Measurements from ENCODE around the gene TOM1L2.
"Not testable (repeated sequence)": the region's sequence is repeated elsewhere in the genome, so short reads cannot be mapped to it uniquely, and the experiment has no call there.

Gene TOM1L2

DNA sequence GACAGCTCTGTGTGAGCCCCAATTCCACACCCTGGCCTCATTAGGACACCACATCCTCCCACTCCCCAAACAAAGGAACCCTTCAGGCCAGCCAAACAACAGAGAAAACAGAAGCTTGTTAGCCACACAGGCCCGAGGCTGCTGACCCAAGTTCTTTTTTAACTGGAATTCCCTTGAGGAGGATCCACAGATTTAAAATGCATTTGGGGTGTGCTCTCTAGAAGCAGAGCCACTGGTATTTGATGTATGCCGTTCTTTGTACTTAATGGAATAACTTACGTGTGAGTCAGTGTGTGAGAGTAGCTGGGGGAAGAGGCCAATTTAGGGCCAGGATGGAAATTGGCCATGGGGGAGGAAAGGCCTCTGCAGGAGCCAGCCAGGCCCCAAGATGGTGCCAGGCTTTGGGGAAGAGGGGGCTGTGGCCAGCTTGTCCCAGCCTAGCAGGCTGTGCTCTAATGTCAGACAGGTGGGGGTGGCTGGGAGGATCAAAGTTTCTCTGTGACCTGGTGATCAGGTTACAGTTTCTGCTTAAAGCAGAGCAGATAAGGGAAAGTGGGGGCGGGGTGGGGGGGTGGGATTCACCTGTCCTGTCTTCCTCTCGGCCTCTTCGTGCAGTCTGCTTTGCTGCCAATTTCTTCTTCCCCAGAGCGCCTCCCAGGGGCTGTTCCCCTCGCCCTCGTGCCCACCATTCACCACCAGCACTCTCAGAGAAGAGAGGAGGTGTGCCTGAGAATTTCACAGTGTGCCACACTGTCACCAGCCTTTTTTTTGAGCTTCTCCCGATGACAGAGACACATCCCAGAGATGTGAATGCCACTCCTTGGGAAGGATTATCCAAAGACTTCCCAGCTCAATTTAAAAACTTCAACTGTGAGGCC is 50.8 kb downstream of the TOM1L2 start:
- Mint-ChIP-seq H3K36me3 (no peaks in the 10 kb centered on the region), H3K27me3 (no peaks in the 10 kb centered on the region), H3K4me1 (ENCODE audit: low read depth) (peaks cover 14% of the 10 kb centered on the region), H3K27ac (no peak overlapping the region), H3K9me3 (ENCODE audit: low read depth) (no peaks in the 10 kb centered on the region), H3K4me3 (no peak overlapping the region)

DNA sequence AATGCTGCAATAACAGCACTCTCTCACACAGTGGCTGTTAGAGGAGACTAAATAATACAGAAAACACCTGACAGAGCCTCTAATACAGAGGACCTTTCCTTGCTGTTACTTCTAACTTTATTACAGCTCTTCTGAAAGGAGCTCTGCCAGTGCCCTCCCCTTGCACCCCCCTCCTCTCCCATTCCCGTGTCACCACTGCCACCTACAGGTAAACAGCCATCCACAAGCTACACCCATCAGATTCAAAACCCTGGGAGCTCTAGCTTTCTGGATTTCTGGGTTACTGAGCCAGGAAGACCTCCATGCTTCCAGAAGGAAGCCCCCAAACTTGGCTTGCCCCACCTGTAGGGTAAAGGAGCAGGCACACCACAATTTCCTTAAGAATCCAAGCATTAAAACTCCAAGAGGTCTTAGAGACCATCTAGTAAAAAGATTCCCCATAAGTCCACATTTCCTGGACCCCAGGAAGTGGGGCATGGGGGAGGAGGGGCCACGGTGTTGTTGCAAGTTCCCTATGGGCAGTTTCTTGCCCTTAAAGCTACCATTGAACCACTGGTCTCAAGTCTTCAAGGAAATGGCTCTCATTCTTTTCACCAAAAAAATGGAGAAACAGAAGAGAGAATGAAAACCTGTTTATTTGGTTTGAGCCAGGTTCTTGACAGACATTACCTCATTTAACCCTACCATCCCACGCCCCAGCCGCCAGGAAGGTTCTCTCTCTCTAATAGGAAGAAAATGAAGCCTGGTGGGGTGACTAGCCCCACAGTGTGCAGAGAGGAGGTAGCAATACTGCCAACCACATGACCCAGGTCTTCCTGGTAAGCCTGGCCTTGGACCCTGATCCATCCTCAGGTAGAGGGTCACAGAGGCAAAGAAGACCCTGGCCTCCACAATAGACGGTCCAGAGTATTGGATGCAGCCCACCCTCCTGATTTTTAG is 52.8 kb downstream of the TOM1L2 start:
- Mint-ChIP-seq H3K36me3 (no peaks in the 10 kb centered on the region), H3K4me3 (no peak overlapping the region), H3K27me3 (no peaks in the 10 kb centered on the region), H3K4me1 (ENCODE audit: low read depth) (peaks cover 15% of the 10 kb centered on the region), H3K27ac (no peak overlapping the region), H3K9me3 (ENCODE audit: low read depth) (no peaks in the 10 kb centered on the region)

DNA sequence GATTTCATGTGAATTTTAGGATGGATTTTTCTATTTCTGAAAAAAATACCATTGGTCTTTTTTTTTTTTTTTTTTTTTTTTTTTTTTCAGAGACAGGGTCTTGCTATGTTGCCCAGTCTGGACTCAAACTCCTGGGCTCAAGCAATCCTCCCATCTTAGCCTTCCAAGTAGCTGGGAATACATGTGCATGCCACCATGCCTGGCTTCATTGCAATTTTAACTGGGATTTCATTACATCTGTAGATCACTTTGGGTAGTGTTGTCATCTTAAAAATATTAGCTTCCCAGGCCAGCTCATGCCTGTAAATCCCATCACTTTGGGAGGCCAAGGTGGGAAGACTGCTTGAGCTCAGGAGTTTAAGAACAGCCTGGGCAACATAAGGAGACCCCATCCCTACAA is 54.8 kb downstream of the TOM1L2 start:
- no peaks in the 10 kb centered on the region for H3K9me3 Mint-ChIP-seq (ENCODE audit: low read depth)
- H3K27ac Mint-ChIP-seq = no peak overlapping the region
- no peaks in the 10 kb centered on the region for H3K27me3 Mint-ChIP-seq
- peaks cover 20% of the 10 kb centered on the region for H3K4me1 Mint-ChIP-seq (ENCODE audit: low read depth)
- no peaks in the 10 kb centered on the region for H3K36me3 Mint-ChIP-seq
- H3K4me3 Mint-ChIP-seq = no peak overlapping the region

DNA sequence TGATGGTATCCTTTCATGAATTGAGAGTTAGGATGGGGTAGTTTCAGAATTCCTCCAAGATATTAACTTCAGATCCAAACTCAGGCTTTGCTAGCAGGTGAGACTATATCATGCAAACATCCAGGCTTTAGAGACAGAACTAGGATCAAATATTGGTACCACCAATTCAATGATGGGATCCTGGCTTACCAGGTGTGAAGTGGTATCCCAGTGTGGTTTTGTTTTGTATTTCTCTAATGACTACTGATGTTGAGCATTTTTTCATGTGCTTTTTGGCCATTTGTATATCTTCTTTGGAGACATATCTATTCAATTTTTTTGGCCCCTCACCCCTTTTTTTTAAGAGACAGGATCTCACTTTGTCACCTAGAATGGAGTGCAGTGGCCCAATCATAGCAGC is 57.0 kb downstream of the TOM1L2 start:
- Mint-ChIP-seq H3K4me1 (ENCODE audit: low read depth) (peaks cover 16% of the 10 kb centered on the region), H3K27me3 (no peaks in the 10 kb centered on the region), H3K27ac (no peak overlapping the region), H3K9me3 (ENCODE audit: low read depth) (no peaks in the 10 kb centered on the region), H3K4me3 (no peak overlapping the region), H3K36me3 (no peaks in the 10 kb centered on the region)

DNA sequence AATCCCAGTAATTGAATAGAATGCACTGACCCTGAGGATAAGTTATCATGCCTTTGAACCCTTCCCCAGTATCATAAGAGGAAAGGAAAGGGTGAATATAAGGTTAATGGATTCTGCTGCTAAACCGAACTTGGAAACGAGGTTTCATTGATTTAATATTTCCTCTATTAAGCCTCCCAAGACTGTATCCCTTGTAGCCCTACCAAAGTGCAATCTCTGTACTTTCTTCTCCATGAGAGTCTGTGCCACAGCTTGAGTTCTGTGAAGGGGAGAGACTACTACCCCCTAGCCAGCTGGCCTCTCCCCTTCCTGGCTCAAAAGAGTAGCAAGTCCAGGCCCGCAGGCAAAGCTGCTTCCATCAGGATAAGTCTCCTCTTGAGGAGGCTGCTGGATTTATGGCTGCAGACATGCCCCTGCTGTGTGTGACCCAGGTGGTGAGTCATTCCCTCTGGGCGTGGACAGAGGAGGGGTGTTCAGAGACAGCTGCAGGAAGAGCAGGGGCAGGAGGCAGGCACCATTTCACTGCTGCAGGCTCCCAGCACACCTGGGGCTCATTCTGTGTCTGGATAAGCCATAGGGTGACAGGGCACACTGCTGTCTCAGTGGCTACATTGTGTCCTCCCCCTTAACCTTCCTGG is 58.4 kb downstream of the TOM1L2 start:
- Mint-ChIP-seq H3K4me1 (ENCODE audit: low read depth) (peaks cover 13% of the 10 kb centered on the region), H3K36me3 (no peaks in the 10 kb centered on the region)

DNA sequence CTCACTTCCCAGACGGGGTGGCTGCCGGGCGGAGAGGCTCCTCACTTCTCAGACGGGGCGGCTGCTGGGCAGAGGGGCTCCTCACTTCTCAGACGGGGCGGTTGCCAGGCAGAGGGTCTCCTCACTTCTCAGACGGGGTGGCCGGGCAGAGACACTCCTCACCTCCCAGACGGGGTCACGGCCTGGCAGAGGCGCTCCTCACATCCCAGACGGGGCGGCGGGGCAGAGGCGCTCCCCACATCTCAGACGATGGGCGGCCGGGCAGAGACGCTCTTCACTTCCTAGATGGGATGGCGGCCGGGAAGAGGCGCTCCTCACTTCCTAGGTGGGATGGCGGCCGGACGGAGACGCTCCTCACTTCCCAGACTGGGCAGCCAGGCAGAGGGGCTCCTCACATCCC is 59.9 kb downstream of the TOM1L2 start:
- H3K27me3 Mint-ChIP-seq, H3K27ac Mint-ChIP-seq, H3K36me3 Mint-ChIP-seq: not testable (repeated sequence)

More for the DNA sequence above, 58.4 kb downstream of the TOM1L2 start:
- Mint-ChIP-seq H3K4me3 (no peak overlapping the region), H3K9me3 (ENCODE audit: low read depth) (no peaks in the 10 kb centered on the region), H3K27me3 (no peaks in the 10 kb centered on the region), H3K27ac (peak overlapping the region; percentile 3)

DNA sequence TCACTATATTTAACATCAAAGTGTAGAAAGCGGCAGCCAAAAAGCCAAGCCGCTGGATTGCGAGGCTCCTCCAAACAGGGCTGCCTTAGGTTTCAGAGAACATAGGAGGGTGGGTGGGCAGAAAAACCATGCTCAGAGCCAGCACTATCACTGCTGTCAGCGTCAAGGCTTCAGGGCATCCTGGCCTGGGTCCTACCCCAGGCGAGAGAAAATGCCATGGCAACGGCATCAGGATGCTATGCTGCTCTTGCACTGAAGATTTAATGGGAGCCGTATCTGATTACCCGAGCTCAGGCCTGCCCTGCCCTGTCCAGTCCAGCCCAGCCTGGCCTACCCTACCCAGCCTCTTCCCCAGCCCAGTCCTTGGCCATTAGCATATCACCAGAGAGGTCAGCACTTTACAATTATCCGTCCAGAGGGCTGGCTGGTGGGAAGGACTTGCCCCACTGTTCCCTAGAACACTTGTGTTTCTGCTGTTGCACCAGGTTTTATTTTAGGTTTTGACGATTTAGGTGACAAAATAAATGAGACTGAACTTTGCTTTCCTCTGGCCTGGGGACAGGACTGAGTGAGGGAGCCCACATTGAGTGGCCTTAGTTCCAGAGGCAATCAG is 61.1 kb downstream of the TOM1L2 start:
- H3K27ac Mint-ChIP-seq = no peak overlapping the region
- H3K4me1 Mint-ChIP-seq (ENCODE audit: low read depth) = peaks cover 11% of the 10 kb centered on the region
- no peaks in the 10 kb centered on the region for H3K27me3 Mint-ChIP-seq

More for the DNA sequence above, 59.9 kb downstream of the TOM1L2 start:
- H3K4me1 Mint-ChIP-seq (ENCODE audit: low read depth) = peaks cover 13% of the 10 kb centered on the region
- not testable (repeated sequence) for H3K4me3 Mint-ChIP-seq; H3K9me3 Mint-ChIP-seq (ENCODE audit: low read depth)

DNA sequence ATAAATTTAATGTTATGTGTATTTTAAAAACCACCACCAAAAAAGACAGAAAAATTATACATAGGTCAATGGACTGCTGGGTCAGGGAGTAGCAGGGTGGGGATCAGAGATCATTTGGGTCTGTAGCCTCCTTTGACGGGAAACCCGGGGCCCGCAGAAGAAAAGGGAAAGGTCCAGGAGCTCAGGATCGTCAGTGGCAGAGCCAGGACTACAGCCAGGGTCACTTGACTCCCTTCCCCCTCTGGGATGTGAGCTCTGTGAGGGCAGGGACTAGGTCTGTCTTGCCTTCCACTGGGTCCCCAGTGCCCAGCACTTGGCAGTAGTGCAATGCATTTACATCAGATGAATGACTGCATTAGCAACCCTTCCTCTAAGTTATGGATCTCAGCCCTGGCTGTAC is 62.1 kb downstream of the TOM1L2 start:
- Mint-ChIP-seq H3K36me3 (peaks cover 10% of the 10 kb centered on the region), H3K27ac (no peak overlapping the region), H3K4me3 (no peak overlapping the region), H3K4me1 (ENCODE audit: low read depth) (peaks cover 11% of the 10 kb centered on the region), H3K9me3 (ENCODE audit: low read depth) (no peaks in the 10 kb centered on the region), H3K27me3 (no peaks in the 10 kb centered on the region)

More for the DNA sequence above, 61.1 kb downstream of the TOM1L2 start:
- Mint-ChIP-seq H3K36me3 (peaks cover 6% of the 10 kb centered on the region), H3K9me3 (ENCODE audit: low read depth) (no peaks in the 10 kb centered on the region), H3K4me3 (no peak overlapping the region)

DNA sequence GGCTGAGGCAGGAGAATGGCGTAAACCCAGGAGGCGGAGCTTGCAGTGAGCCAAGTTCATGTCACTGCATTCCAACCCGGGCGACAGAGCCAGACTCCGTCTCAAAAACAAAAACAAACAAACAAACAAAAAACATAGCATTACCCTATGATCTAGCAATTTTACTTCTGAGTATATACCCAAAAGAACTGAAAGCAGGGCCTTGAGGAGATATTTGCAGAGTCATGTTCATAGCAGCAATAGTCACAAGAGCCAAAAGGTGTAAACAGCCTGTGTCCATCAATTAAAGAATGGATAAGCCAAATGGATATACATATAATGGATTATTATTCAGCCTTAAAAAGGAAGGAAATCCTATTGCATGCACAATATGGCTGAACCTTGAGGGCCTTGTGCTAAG is 63.1 kb downstream of the TOM1L2 start:
- Mint-ChIP-seq H3K4me3 (no peak overlapping the region), H3K9me3 (ENCODE audit: low read depth) (no peaks in the 10 kb centered on the region), H3K36me3 (peaks cover 10% of the 10 kb centered on the region), H3K27me3 (no peaks in the 10 kb centered on the region), H3K4me1 (ENCODE audit: low read depth) (peaks cover 6% of the 10 kb centered on the region), H3K27ac (no peak overlapping the region)

DNA sequence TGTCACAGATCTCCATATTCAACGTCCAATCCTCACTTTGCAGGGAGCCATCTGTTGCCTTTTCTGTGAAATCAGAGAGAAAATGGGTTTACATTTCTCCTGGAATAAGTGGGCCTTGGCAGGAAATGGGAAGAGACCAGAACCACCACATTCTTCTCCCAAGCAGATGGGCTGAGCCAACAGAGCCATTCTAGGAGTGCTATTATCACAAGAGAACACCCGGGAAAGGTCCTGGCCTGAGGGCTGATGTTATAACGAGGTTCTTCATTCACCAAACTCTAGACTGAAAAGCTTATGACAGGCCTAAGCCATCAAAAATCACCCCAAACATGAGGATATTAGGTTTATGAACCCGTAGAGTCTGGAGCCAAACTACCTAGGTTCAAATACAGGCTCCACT is 64.7 kb downstream of the TOM1L2 start:
- Mint-ChIP-seq H3K4me1 (ENCODE audit: low read depth) (peaks cover 2% of the 10 kb centered on the region), H3K36me3 (peaks cover 10% of the 10 kb centered on the region), H3K9me3 (ENCODE audit: low read depth) (no peaks in the 10 kb centered on the region), H3K27me3 (no peaks in the 10 kb centered on the region), H3K4me3 (no peak overlapping the region), H3K27ac (no peak overlapping the region)

DNA sequence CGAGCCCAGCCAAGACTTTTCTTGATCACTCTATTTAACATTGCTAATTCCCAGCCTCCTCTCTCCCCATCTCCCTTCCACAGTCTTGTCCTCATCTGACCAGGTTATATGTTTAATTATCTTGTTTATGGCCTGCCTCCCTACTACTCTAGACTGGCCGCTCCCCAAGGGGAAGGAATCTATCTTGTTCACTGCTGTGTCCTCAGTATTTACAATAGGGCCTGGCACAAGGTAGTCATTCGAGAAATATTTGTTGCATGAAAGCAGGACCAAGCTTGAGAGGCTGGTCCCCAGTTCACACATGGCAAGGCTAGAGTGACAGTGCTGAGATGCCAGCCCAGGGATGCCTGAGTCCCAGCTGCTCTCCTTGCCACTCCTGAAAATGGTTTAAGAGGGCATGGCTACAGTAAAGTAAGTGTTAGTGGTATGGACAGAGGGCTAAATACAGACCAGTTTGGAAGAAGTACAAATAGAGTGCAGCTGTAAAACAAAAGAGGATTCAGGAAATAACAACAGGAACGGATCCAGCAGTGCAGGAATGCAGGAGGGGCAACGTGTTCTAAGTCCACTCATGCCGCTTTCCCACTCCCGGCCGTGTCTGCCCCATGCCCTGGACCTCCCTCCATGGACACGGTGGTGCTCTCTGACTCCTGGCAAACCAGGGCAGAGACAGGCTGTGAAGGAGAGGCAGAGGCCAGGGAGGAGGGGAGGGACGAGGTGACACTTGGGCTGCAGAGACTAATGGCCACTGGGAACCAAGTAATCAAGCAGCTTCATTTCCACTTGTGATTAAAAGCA is 65.6 kb downstream of the TOM1L2 start:
- Mint-ChIP-seq H3K36me3 (peaks cover 10% of the 10 kb centered on the region), H3K4me3 (no peak overlapping the region), H3K4me1 (ENCODE audit: low read depth) (peaks cover 2% of the 10 kb centered on the region), H3K27me3 (no peaks in the 10 kb centered on the region), H3K27ac (no peak overlapping the region), H3K9me3 (ENCODE audit: low read depth) (no peaks in the 10 kb centered on the region)

DNA sequence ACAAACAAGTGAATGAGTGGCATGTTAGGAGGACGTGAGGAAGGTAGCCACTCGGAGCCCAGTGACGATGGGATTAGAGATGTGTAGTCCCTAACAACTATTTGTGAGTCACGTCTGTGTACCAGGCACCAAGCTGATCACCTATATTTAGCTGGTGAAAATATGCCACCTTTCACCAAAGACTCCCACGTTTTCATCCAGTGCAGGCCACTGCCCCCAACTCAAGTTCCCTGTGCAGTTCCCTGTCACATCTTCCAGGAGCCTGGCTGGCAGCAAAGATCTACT is 67.2 kb downstream of the TOM1L2 start:
- Mint-ChIP-seq H3K9me3 (ENCODE audit: low read depth) (no peaks in the 10 kb centered on the region), H3K27ac (no peak overlapping the region), H3K4me1 (ENCODE audit: low read depth) (no peaks in the 10 kb centered on the region), H3K27me3 (no peaks in the 10 kb centered on the region), H3K36me3 (peaks cover 12% of the 10 kb centered on the region), H3K4me3 (no peak overlapping the region)

DNA sequence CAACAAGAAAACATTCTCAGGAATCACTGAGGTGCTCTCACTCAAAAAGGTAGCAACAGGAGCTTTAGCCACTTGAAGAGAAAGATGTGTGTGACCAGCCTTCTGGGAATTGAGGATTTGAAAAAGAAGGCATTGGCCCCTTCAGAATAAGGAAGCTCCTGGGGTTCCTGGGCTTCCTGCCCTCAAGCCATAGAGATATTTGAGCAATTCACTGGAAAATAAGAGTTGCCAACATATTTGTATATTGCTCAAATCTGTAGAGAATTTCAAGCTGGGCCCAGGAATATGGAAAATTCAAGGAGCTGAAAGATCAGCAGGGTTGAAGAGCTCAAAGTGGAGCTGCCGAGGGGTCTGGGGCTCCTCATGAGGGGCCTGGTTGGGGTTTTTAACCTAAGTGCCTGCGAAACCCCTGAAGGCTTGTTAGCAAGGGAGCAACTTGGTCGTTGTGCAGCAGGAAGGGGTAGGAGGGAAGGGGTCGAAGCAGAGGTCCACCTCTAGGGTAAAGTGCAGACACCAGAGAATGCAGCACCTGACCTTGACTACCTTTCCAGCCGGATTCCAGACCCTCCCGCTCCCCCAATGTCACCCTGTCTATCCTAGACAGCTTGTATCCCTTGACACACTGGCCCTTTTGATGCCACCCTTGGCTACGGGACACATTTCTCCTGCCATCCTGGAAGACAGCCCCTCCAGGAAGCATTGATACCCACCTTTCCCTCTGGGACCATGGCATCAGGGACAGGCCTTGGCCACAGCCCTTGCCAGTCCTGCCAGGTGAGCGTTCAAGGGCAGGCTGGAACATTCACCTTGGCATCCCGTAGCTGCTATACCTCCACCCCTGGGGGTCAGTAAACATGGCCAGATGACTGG is 67.8 kb downstream of the TOM1L2 start:
- no peaks in the 10 kb centered on the region for H3K27me3 Mint-ChIP-seq
- H3K36me3 Mint-ChIP-seq = peaks cover 12% of the 10 kb centered on the region
- H3K27ac Mint-ChIP-seq = no peak overlapping the region
- H3K4me3 Mint-ChIP-seq = no peak overlapping the region
- H3K4me1 Mint-ChIP-seq (ENCODE audit: low read depth) = no peaks in the 10 kb centered on the region
- H3K9me3 Mint-ChIP-seq (ENCODE audit: low read depth) = no peaks in the 10 kb centered on the region

Data from activated naive CD8-positive, alpha-beta T cell (primary cell).